GM12878 (cell line): Measurements from ENCODE around the gene IQGAP3.

Experiments
- ZNF24 ChIP-seq: fragments of 450-650 bp; IDR thresholded peaks from 2 replicates; pipeline ENCODE4 v1.6.1; 2017; ENCODE audit warnings: antibody characterized with exemption, mild to moderate bottlenecking
- TF ChIP-seq, protein P1 (sequence below): fragments of 450-650 bp; formaldehyde crosslinking; IDR thresholded peaks from 2 replicates; pipeline ENCODE4 v1.5.0; 2022; ENCODE audit warnings: mild to moderate bottlenecking, missing genetic modification characterization
- TF ChIP-seq, protein P2 (sequence below): IDR thresholded peaks from 2 replicates; pipeline ENCODE4 v1.6.1; 2011; ENCODE audit warnings: mild to moderate bottlenecking, low read depth, low read length, moderate library complexity; ENCODE audit not compliant: insufficient replicate concordance

DNA sequence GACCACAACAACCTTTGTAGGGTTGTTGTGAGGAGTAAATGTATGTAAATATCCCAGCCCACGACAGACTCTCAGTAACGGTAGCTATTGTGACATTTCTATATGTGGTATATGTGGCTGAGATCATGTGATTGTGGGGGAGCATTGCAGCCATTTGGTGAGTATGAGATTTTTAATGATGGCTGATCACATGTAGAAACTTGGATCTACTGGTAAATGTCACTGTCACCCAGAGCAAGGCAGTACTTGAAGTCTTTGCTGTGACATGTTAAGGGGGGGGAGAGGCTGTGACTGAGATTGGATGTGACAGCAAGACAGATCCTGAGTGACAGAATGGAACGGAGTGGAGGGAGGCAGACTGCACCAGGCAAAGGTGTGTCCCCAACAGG is 47.9 kb downstream of the IQGAP3 start:
- TF ChIP-seq, protein P1, sequence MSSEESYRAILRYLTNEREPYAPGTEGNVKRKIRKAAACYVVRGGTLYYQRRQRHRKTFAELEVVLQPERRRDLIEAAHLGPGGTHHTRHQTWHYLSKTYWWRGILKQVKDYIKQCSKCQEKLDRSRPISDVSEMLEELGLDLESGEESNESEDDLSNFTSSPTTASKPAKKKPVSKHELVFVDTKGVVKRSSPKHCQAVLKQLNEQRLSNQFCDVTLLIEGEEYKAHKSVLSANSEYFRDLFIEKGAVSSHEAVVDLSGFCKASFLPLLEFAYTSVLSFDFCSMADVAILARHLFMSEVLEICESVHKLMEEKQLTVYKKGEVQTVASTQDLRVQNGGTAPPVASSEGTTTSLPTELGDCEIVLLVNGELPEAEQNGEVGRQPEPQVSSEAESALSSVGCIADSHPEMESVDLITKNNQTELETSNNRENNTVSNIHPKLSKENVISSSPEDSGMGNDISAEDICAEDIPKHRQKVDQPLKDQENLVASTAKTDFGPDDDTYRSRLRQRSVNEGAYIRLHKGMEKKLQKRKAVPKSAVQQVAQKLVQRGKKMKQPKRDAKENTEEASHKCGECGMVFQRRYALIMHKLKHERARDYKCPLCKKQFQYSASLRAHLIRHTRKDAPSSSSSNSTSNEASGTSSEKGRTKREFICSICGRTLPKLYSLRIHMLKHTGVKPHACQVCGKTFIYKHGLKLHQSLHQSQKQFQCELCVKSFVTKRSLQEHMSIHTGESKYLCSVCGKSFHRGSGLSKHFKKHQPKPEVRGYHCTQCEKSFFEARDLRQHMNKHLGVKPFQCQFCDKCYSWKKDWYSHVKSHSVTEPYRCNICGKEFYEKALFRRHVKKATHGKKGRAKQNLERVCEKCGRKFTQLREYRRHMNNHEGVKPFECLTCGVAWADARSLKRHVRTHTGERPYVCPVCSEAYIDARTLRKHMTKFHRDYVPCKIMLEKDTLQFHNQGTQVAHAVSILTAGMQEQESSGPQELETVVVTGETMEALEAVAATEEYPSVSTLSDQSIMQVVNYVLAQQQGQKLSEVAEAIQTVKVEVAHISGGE (CRISPR knock-in tag): no peak
- TF ChIP-seq ZNF24: no peak
- TF ChIP-seq, protein P2, sequence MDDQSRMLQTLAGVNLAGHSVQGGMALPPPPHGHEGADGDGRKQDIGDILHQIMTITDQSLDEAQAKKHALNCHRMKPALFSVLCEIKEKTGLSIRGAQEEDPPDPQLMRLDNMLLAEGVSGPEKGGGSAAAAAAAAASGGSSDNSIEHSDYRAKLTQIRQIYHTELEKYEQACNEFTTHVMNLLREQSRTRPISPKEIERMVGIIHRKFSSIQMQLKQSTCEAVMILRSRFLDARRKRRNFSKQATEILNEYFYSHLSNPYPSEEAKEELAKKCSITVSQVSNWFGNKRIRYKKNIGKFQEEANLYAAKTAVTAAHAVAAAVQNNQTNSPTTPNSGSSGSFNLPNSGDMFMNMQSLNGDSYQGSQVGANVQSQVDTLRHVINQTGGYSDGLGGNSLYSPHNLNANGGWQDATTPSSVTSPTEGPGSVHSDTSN: peak; percentile 51
